Activated CD4-positive, CD25-positive, alpha-beta regulatory T cell (primary cell): Measurements from ENCODE around the gene CYSRT1.

Experiments used
- DNase-seq, 4 experiments: peaks; one replicate each; lab custom pipeline; 2025; lab: John Stamatoyannopoulos, UW

The CYSRT1 gene

GRCh38 chr9:137271696-137272076 is 46.7 kb downstream of the CYSRT1 start:
- DNase-seq, result no peak

- no peak for DNase-seq
Observed at GRCh38 chr9:137272241-137273094, 47.5 kb downstream of the CYSRT1 start.

GRCh38 chr9:137273095-137273490 is 48.1 kb downstream of the CYSRT1 start:
- DNase-seq, result no peak

DNA sequence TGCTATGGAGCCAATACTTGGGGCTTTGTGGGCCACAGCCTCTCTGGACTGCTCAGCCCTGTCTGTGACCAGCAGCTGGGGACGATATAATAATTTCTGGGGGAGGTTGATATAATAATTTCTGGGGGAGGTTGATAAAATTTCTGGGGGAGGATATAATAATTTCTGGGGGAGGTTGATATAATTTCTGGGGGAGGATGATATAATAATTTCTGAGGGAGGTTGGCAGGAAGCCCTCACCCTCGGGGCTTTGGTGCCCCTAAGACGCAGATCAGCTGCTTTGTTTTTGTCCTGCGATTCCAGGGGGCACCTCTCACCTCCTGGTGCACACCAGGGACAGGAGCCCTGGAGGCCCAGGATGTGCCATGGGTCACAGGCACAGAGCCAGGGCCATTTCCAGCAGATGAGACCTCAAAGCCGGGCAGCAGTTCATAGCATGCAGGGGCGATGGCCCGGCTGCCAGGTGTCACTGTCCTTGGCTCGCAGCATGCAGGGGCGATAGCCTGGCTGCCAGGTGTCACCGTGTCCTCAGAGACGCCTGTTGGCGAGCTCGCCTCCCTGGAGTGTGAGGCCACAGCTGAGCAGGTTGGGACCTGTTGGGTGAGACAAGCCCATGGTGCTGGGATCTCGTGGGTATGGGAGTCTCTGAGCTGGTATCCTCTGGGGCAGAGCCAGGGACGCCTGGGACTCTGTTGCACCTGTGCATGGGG is 48.8 kb downstream of the CYSRT1 start:
- no peak for DNase-seq

DNA sequence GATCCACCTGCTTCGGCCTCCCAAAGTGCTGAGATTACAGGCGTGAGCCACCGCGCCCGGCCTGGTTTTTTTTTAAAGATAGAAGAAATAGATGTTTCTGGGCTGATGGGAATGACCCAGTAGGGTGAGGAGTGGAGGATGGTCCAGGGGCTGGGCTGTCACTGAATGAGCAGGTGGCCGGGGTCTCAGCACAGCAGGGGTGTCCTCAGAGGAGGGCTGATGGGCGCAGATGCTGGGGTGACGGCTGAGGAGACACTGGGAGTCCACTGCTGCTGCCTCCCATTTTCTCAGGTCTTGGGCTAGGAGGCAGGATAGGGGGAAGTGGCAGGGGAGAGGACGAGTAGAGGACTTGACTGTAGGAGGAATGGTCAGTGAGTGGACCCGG is 50.2 kb downstream of the CYSRT1 start:
- no peak for DNase-seq
